Activated CD8-positive, alpha-beta T cell treated with anti-CD3 and anti-CD28 coated beads for 36 hours (primary cell): ENCODE results near the gene TMEM39B. TPM values are rescaled to one million over a fixed set of nuclear protein-coding genes. Genes with fewer than 3 reads are reported as not detected.
A peak's percentile ranks its signal among the peaks of the same experiment; 100 is the strongest.

Experiments
- ATAC-seq: fragments of 200-7000 bp; cut with Tn5 transposase; one replicate; pipeline ENCODE4 v1.10.0; 2021; ENCODE audit warnings: mild to moderate bottlenecking, moderate library complexity
- CTCF ChIA-PET: fragments of 350-600 bp; sonication (Branson Sonifier 250); formaldehyde crosslinking; loops from one replicate; lab custom pipeline; 2021; ENCODE audit warnings: antibody characterized with exemption; lab: Charles Lee
- POLR2A ChIA-PET: fragments of 350-600 bp; sonication (Branson Sonifier 250); formaldehyde crosslinking; loops from one replicate; lab custom pipeline; 2021; ENCODE audit warnings: antibody characterized with exemption; lab: Charles Lee
- DNase-seq: peaks from one replicate; pipeline ENCODE4 v3.0.0-alpha.2; 2020
- H3K27ac Mint-ChIP-seq: one replicate; pipeline ENCODE4 v1.8.0; 2021; ENCODE audit warnings: mild to moderate bottlenecking, mixed read lengths
- H3K27me3 Mint-ChIP-seq: one replicate; pipeline ENCODE4 v1.8.0; 2021; ENCODE audit warnings: mixed read lengths
- H3K36me3 Mint-ChIP-seq: one replicate; pipeline ENCODE4 v1.8.0; 2021; ENCODE audit warnings: low read depth, mixed read lengths
- H3K4me1 Mint-ChIP-seq: one replicate; pipeline ENCODE4 v1.8.0; 2021; ENCODE audit warnings: low read depth, mixed read lengths
- H3K4me3 Mint-ChIP-seq: one replicate; pipeline ENCODE4 v1.8.0; 2021; ENCODE audit warnings: mild to moderate bottlenecking, moderate library complexity, mixed read lengths
- H3K9me3 Mint-ChIP-seq: one replicate; pipeline ENCODE4 v1.8.0; 2021; ENCODE audit warnings: mixed read lengths
- intact Hi-C: fragments of 100-400 bp; cut with micrococcal nuclease; formaldehyde crosslinking; loops from one replicate; pipeline ENCODE4 v1.10.0; 2022
- total RNA-seq, 2 experiments: library from RNA; stranded (reverse); gene quantifications; one replicate each; pipeline ENCODE4 v1.2.3, GENCODE V29; 2021
- TF ChIP-seq, protein P1 (sequence below): fragments of 200-600 bp; IDR thresholded peaks from one replicate; pipeline ENCODE4 v1.8.0; 2022; ENCODE audit warnings: antibody characterized with exemption, mild to moderate bottlenecking

TMEM39B gene
- total RNA-seq, 2 experiments from 2014 or later = 25.3 to 27.7 TPM

DNA sequence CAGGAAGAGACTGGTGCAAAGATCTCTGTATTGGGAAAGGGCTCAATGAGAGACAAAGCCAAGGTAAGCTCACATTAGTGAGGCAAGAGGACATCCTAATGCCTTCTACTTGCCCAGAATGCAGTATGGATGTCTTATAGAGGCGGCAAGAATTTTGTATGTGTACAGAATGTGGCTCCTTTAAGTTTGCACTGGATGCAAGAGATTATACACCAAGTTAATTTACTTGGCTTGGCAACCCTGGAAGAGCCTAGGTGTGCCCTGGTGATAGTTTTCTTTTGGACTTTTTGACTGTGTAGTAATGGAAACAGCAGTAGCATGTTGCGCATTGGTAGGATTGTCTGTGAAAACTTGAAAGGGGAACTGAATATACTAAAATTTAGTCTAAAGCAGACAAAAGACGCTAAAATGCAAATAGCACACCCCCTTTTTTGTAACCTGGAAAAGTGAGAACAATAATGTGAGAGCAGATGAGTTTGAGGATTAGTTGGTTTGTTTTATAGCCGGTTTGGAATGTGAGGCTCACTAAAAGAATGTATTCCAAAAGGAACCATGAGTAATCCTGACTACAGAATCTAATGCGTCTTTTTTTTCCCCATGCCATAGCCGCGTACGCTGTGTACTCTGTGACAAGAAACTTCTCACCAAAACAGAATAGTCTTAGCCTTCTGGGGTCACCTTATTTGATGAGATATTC lies 41.0 kb upstream of the TMEM39B start:
- intact Hi-C loops = no loop called here
- H3K4me1 Mint-ChIP-seq = peaks cover 39% of the 10 kb centered on the region
- H3K4me3 Mint-ChIP-seq = no peak overlapping the region
- H3K27me3 Mint-ChIP-seq = no peaks in the 10 kb centered on the region
- ATAC-seq (no peak), DNase-seq (no peak)
- H3K36me3 Mint-ChIP-seq = peaks cover 53% of the 10 kb centered on the region
- TF ChIP-seq, protein P1, sequence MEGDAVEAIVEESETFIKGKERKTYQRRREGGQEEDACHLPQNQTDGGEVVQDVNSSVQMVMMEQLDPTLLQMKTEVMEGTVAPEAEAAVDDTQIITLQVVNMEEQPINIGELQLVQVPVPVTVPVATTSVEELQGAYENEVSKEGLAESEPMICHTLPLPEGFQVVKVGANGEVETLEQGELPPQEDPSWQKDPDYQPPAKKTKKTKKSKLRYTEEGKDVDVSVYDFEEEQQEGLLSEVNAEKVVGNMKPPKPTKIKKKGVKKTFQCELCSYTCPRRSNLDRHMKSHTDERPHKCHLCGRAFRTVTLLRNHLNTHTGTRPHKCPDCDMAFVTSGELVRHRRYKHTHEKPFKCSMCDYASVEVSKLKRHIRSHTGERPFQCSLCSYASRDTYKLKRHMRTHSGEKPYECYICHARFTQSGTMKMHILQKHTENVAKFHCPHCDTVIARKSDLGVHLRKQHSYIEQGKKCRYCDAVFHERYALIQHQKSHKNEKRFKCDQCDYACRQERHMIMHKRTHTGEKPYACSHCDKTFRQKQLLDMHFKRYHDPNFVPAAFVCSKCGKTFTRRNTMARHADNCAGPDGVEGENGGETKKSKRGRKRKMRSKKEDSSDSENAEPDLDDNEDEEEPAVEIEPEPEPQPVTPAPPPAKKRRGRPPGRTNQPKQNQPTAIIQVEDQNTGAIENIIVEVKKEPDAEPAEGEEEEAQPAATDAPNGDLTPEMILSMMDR = no peak
- POLR2A ChIA-PET = no interaction called here
- CTCF ChIA-PET = no interaction called here
- H3K27ac Mint-ChIP-seq = peak overlapping the region; percentile 2
- no peaks in the 10 kb centered on the region for H3K9me3 Mint-ChIP-seq

DNA sequence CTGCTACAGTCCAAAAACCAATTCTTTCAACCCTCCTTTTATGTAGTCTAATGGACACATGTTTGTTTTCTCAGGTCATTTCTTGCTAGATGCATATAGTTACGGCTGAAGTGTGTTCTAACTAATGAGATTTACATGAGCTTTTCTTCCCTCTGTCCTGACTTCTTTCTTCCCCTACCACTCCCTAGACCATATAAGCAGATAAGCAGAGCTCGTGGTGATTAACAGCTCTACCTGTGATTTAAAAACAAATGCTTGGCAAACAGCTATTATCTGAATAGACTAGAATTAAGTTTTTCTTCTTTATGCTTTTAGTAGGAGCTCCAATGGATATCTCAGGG lies 40.5 kb upstream of the TMEM39B start:
- no peaks in the 10 kb centered on the region for H3K27me3 Mint-ChIP-seq
- intact Hi-C loops = no loop called here
- ATAC-seq = no peak
- H3K4me3 Mint-ChIP-seq = no peak overlapping the region
- H3K36me3 Mint-ChIP-seq = peaks cover 57% of the 10 kb centered on the region
- DNase-seq = no peak
- no peak overlapping the region for H3K27ac Mint-ChIP-seq
- TF ChIP-seq, protein P1 = no peak
- H3K9me3 Mint-ChIP-seq = no peaks in the 10 kb centered on the region
- POLR2A ChIA-PET = no interaction called here
- H3K4me1 Mint-ChIP-seq = peaks cover 36% of the 10 kb centered on the region
- CTCF ChIA-PET = interaction anchor here (1.1 to 1.4 kb wide), 2 partner anchors 30 to 197 kb away, joined by 3 read pairs; no protein-coding TSS in a partner anchor

DNA sequence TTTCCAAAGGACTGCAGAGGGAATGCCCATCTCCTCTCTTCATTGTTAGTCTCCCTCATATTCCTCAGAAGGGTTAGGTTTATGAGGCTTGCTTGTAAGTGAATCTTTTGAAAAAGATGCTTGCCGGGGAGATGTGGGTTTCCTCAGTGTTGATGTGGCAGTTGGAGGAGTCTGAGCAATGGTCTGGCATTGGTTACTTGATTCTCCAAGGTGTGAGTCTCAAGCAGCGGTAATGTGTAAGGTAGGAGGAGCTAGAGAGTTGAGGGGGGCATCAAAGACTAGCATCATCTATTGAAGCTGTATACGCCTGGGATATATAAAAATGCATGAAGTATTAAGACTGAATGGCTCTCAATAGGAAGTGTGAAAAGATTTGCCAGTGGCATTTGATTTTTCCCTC lies 37.6 kb upstream of the TMEM39B start:
- ChIA-PET POLR2A (interaction anchor here (1.1 kb wide), 1 partner anchor 19 kb away, joined by 3 read pairs; no protein-coding TSS in a partner anchor), CTCF (interaction anchor here (0.7 to 1.0 kb wide), 2 partner anchors 28 to 31 kb away, joined by 3 to 4 read pairs; no protein-coding TSS in a partner anchor)
- peaks cover 67% of the 10 kb centered on the region for H3K36me3 Mint-ChIP-seq
- DNase-seq (no peak), ATAC-seq (no peak)
- no peaks in the 10 kb centered on the region for H3K9me3 Mint-ChIP-seq
- peaks cover 20% of the 10 kb centered on the region for H3K4me1 Mint-ChIP-seq
- no peak overlapping the region for H3K4me3 Mint-ChIP-seq
- TF ChIP-seq, protein P1 = no peak
- intact Hi-C loops = no loop called here
- H3K27ac Mint-ChIP-seq = peak overlapping the region; percentile 77
- no peaks in the 10 kb centered on the region for H3K27me3 Mint-ChIP-seq

DNA sequence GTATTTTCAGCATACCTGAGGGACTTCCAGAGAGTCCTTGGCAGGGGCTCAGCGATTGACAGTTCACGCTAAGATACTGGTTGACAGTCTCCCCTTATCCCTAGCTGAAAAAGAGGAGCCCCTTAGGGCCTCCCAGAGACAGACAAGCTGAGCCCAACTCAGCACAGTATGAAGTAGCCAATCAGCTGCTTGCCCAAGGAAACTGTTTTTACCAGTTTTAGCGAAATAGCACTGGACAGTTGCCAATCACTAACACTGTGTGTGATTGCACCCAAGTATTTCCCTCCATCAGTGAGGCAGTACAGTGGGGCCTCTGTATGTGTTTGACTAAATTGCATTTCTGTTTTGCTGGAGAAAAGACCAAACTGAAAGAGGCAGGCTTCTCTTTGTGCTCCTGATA lies 32.0 kb upstream of the TMEM39B start:
- TF ChIP-seq, protein P1 = no peak
- ATAC-seq = no peak
- Mint-ChIP-seq H3K9me3 (no peaks in the 10 kb centered on the region), H3K4me1 (peaks cover 2% of the 10 kb centered on the region), H3K27ac (no peak overlapping the region), H3K27me3 (no peaks in the 10 kb centered on the region), H3K4me3 (no peak overlapping the region), H3K36me3 (peaks cover 56% of the 10 kb centered on the region)
- intact Hi-C loops = no loop called here
- ChIA-PET POLR2A (interaction anchor here (1.8 kb wide), 1 partner anchor 15 kb away, joined by 9 read pairs; no protein-coding TSS in a partner anchor), CTCF (no interaction called here)
- no peak for DNase-seq

DNA sequence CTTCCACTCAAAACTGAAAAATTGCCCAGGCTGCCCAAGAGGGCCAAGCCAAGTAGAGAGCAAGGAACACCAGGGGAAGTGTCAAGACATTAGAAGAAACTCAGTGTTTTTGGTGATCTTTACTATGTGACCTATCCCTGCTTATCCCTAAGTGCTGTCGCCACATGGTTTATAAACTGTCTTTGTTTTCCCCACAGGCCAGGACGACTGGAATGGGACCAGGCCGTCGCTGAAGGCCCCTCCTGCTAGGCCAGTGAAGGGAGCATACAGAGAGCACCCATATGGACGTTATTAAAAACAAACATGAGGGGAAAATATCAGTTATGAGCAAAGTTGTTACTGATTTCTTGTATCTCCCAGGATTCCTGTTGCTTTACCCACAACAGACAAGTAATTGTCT lies 30.4 kb upstream of the TMEM39B start:
- H3K4me1 Mint-ChIP-seq = no peaks in the 10 kb centered on the region
- DNase-seq = no peak
- no peak overlapping the region for H3K4me3 Mint-ChIP-seq
- intact Hi-C loops = no loop called here
- no peak overlapping the region for H3K27ac Mint-ChIP-seq
- H3K27me3 Mint-ChIP-seq = no peaks in the 10 kb centered on the region
- H3K36me3 Mint-ChIP-seq = peaks cover 58% of the 10 kb centered on the region
- POLR2A ChIA-PET = no interaction called here
- TF ChIP-seq, protein P1 = no peak
- no peaks in the 10 kb centered on the region for H3K9me3 Mint-ChIP-seq
- no peak for ATAC-seq
- CTCF ChIA-PET = no interaction called here
